A549 (cell line): Measurements from ENCODE around the gene C1QTNF7. TPM values are rescaled to one million over a fixed set of nuclear protein-coding genes. Genes with fewer than 3 reads are reported as not detected.

ENCODE experiments used
- ATAC-seq, 2 experiments: fragments of 200-7000 bp in 1 of 2; fragments of >200 bp in 1 of 2; cut with Nextera tagmentation in 1 of 2; cut with Tn5 transposase in 1 of 2; 3 replicates each; pipeline versions ENCODE4 v1.8.0 to v1.9.1; 2018 to 2020; ENCODE audit warnings: mild to moderate bottlenecking in 1 of 2, moderate library complexity in 1 of 2
- CTCF ChIA-PET: fragments of 300-600 bp; sonication (Branson Sonifier 250); formaldehyde crosslinking; extraction: SDS; loops from one replicate; lab custom pipeline; 2021; ENCODE audit warnings: antibody characterized with exemption, inconsistent platforms; lab: Yijun Ruan, JAX
- POLR2A ChIA-PET: fragments of 350-600 bp; formaldehyde crosslinking; extraction: SDS; loops from one replicate; lab custom pipeline; 2021; ENCODE audit warnings: antibody characterized with exemption, inconsistent platforms; lab: Yijun Ruan, JAX
- DNase-seq, 2 experiments: peaks; one replicate each; pipeline versions ENCODE4 v3.0.0 to v3.0.0-alpha.2; 2011 to 2016; ENCODE audit warnings: low read depth in 1 of 2, low spot score in 1 of 2
- FAIRE-seq: peaks from 2 replicates; lab custom pipeline; 2011; peaks lifted over from hg19 to GRCh38; lab: Jason Lieb, UNC
- H3K27ac ChIP-seq, 2 experiments: fragments of >200 bp; sonication (Bioruptor Twin); formaldehyde crosslinking; 3 replicates each; pipeline ENCODE4 v1.5.1; 2016 to 2017
- H3K4me1 ChIP-seq: fragments of >200 bp; sonication (Bioruptor Twin); formaldehyde crosslinking; 3 replicates; pipeline ENCODE4 v1.6.1; 2016
- H3K4me2 ChIP-seq: fragments of >200 bp; sonication (Bioruptor Twin); formaldehyde crosslinking; 3 replicates; pipeline ENCODE4 v1.6.1; 2016
- H3K4me3 ChIP-seq: fragments of >200 bp; sonication (Bioruptor Twin); formaldehyde crosslinking; 3 replicates; pipeline ENCODE4 v1.5.1; 2016
- H3K9me3 ChIP-seq: fragments of >200 bp; sonication (Bioruptor Twin); formaldehyde crosslinking; 3 replicates; pipeline ENCODE4 v1.6.1; 2016
- BHLHE40 ChIP-seq: IDR thresholded peaks from 2 replicates; pipeline ENCODE4 v1.6.1; 2012; ENCODE audit warnings: low read depth, low read length, inconsistent platforms
- CBX2 ChIP-seq: fragments of 200-600 bp; sonication (generic); IDR thresholded peaks from 2 replicates; pipeline ENCODE4 v1.6.1; 2016; ENCODE audit warnings: low read depth, mild to moderate bottlenecking, borderline replicate concordance
- CHD4 ChIP-seq: fragments of 200-600 bp; sonication (generic); IDR thresholded peaks from 2 replicates; pipeline ENCODE4 v1.6.1; 2016; ENCODE audit warnings: antibody characterized with exemption, mild to moderate bottlenecking, borderline replicate concordance
- ELK1 ChIP-seq: fragments of 150-350 bp; IDR thresholded peaks from 2 replicates; pipeline ENCODE4 v1.6.1; 2014; ENCODE audit warnings: low read depth, mild to moderate bottlenecking, low read length
- HES2 ChIP-seq: fragments of >200 bp; sonication (Bioruptor Twin); formaldehyde crosslinking; IDR thresholded peaks from 2 replicates; pipeline ENCODE4 v1.6.1; 2016
- HMGXB4 ChIP-seq: fragments of 250-450 bp; sonication (Bioruptor Pico); IDR thresholded peaks from 2 replicates; pipeline ENCODE4 v1.5.0; 2021; ENCODE audit warnings: mild to moderate bottlenecking, moderate library complexity, borderline replicate concordance
- HOXA7 ChIP-seq: fragments of 250-450 bp; sonication (Bioruptor Pico); IDR thresholded peaks from 2 replicates; pipeline ENCODE4 v1.5.0; 2020; ENCODE audit warnings: mild to moderate bottlenecking, moderate library complexity
- HOXB13 ChIP-seq: fragments of 250-450 bp; sonication (Bioruptor Pico); IDR thresholded peaks from 2 replicates; pipeline ENCODE4 v1.5.0; 2020; ENCODE audit warnings: low read depth, mild to moderate bottlenecking, moderate library complexity
- HOXB5 ChIP-seq: fragments of 250-450 bp; sonication (Bioruptor Pico); IDR thresholded peaks from 2 replicates; pipeline ENCODE4 v1.5.0; 2020; ENCODE audit warnings: mild to moderate bottlenecking, moderate library complexity
- JUN ChIP-seq, 2 experiments: fragments of >200 bp; sonication (Bioruptor Twin); formaldehyde crosslinking; IDR thresholded peaks; 2 replicates in 1 of 2; 3 replicates in 1 of 2; pipeline ENCODE4 v1.6.1; 2016 to 2017
- KDM1A ChIP-seq: fragments of 200-600 bp; sonication (generic); IDR thresholded peaks from 2 replicates; pipeline ENCODE4 v1.6.1; 2016; ENCODE audit warnings: low read depth, mild to moderate bottlenecking
- KDM5A ChIP-seq: fragments of 200-600 bp; sonication (generic); IDR thresholded peaks from 2 replicates; pipeline ENCODE4 v1.6.1; 2016; ENCODE audit warnings: antibody characterized with exemption, mild to moderate bottlenecking
- MAX ChIP-seq: IDR thresholded peaks from 2 replicates; pipeline ENCODE4 v1.6.1; 2012
- NPAS2 ChIP-seq: fragments of 250-450 bp; sonication (Bioruptor Pico); IDR thresholded peaks from 2 replicates; pipeline ENCODE4 v1.8.0; 2022; ENCODE audit warnings: mild to moderate bottlenecking, moderate library complexity, borderline replicate concordance
- NR3C1 ChIP-seq: fragments of >200 bp; sonication (Bioruptor Twin); formaldehyde crosslinking; IDR thresholded peaks from 3 replicates; pipeline ENCODE4 v1.6.1; 2017
- PHF8 ChIP-seq: fragments of 200-600 bp; sonication (generic); IDR thresholded peaks from 2 replicates; pipeline ENCODE4 v1.6.1; 2016; ENCODE audit warnings: low read depth, mild to moderate bottlenecking, antibody characterized with exemption, moderate library complexity, borderline replicate concordance
- RARB ChIP-seq: fragments of 250-450 bp; sonication (Bioruptor Pico); IDR thresholded peaks from 2 replicates; pipeline ENCODE4 v1.8.0; 2021; ENCODE audit warnings: mild to moderate bottlenecking, moderate library complexity
- REST ChIP-seq: fragments of 200-600 bp; sonication (generic); IDR thresholded peaks from 2 replicates; pipeline ENCODE4 v1.6.1; 2016; ENCODE audit warnings: antibody characterized with exemption, mild to moderate bottlenecking, moderate library complexity
- RFX5 ChIP-seq: fragments of 450-650 bp; IDR thresholded peaks from 2 replicates; pipeline ENCODE4 v1.7.1; 2014; ENCODE audit warnings: antibody characterized with exemption, mild to moderate bottlenecking, moderate library complexity
- RNF2 ChIP-seq: fragments of 200-600 bp; sonication (generic); IDR thresholded peaks from 2 replicates; pipeline ENCODE4 v1.6.1; 2016; ENCODE audit warnings: low read depth, mild to moderate bottlenecking, antibody characterized with exemption, moderate library complexity, borderline replicate concordance
- TFCP2L1 ChIP-seq: fragments of 250-450 bp; sonication (Bioruptor Pico); IDR thresholded peaks from 2 replicates; pipeline ENCODE4 v1.5.0; 2021; ENCODE audit warnings: mild to moderate bottlenecking
- ZC3H11A ChIP-seq: fragments of 450-650 bp; IDR thresholded peaks from 2 replicates; pipeline ENCODE4 v1.6.1; 2014; ENCODE audit warnings: antibody characterized with exemption, mild to moderate bottlenecking
- ZFP36 ChIP-seq: fragments of 450-650 bp; IDR thresholded peaks from 2 replicates; pipeline ENCODE4 v1.6.1; 2014; ENCODE audit warnings: borderline replicate concordance; ENCODE audit not compliant: partially characterized antibody
- WGBS: methylation state at CpG from one replicate; pipeline ENCODE4 v1.1.6; 2017; ENCODE audit errors: missing lambda C conversion rate; 5-methylcytosine and 5-hydroxymethylcytosine counted together
- polyA plus RNA-seq, 4 experiments: library from polyadenylated mRNA; depleted of rRNA in 3 of 4; stranded (reverse); fragments of >200 nt; fragmentation: RNase III in 1 of 4; extraction: RNeasy Plus Mini Kit Qiagen cat#74134 plus additional on column Dnase treatment in 1 of 4; gene quantifications; 2 replicates in 3 of 4; 3 replicates in 1 of 4; pipeline ENCODE4 v1.2.3, GENCODE V29; 2011 to 2017

C1QTNF7 gene
- polyA plus RNA-seq, 2 of the 4 experiments (the other 2 are of a cell fraction) = not detected

- Histone ChIP-seq H3K4me1 (no peaks in the 10 kb centered on the region), H3K27ac (no peak overlapping the region), H3K4me3 (no peak overlapping the region), H3K9me3 (no peaks in the 10 kb centered on the region), H3K4me2 (no peak overlapping the region)
- ATAC-seq (no peak), FAIRE-seq (no peak), DNase-seq (no peak)
- 13% methylated on average over 1 of the region's 1 CpG for WGBS
- POLR2A ChIA-PET = no interaction called here
- TF ChIP-seq CHD4 (no peak), HES2 (no peak), PHF8 (no peak), RARB (no peak), REST (no peak), ZFP36 (no peak), RFX5 (no peak), KDM5A (no peak), TFCP2L1 (CRISPR knock-in tag) (no peak), ELK1 (no peak), NR3C1 (no peak)
- CTCF ChIA-PET = no interaction called here
Observed at GRCh38 chr4:15428611-15429010, 778 bp downstream of the C1QTNF7 start.

GRCh38 chr4:15434091-15434490, 6.3 kb downstream of the C1QTNF7 start:
- FAIRE-seq = no peak
- TF ChIP-seq HOXA7 (no peak), ZC3H11A (no peak), NPAS2 (CRISPR knock-in tag) (no peak), REST (no peak)
- TF ChIP-seq, all 56 proteins: peak for 0
- Histone ChIP-seq H3K4me1 (peaks cover under 1% of the 10 kb centered on the region; the same call in 1 of the 3 replicates), H3K4me3 (no peak overlapping the region), H3K27ac (no peak overlapping the region), H3K9me3 (no peaks in the 10 kb centered on the region), H3K4me2 (no peak overlapping the region)
- POLR2A ChIA-PET = no interaction called here
- ATAC-seq (no peak), DNase-seq (no peak)
- CTCF ChIA-PET = no interaction called here
- 69% methylated on average over 2 of the region's 2 CpGs for WGBS

- ChIA-PET POLR2A (no interaction called here), CTCF (no interaction called here)
- 44% methylated on average over 2 of the region's 2 CpGs for WGBS
- FAIRE-seq (no peak), DNase-seq (no peak), ATAC-seq (no peak)
- Histone ChIP-seq H3K9me3 (no peaks in the 10 kb centered on the region), H3K4me3 (no peak overlapping the region), H3K27ac (no peak overlapping the region), H3K4me2 (no peak overlapping the region), H3K4me1 (peaks cover 3% of the 10 kb centered on the region; the same call in 1 of the 3 replicates)
- TF ChIP-seq CHD4 (no peak), HMGXB4 (CRISPR knock-in tag) (no peak), JUN (IDR thresholded peaks at IDR 0.05) (no peak), KDM1A (no peak), CBX2 (no peak), RNF2 (no peak), HOXB5 (CRISPR knock-in tag) (no peak), HOXB13 (CRISPR knock-in tag) (no peak), BHLHE40 (no peak), TFCP2L1 (CRISPR knock-in tag) (no peak), ZFP36 (no peak), MAX (no peak)
Observed at GRCh38 chr4:15434676-15435075, 6.8 kb downstream of the C1QTNF7 start.
